BJ (cell line): Measurements from ENCODE around the gene RNU6-1. TPM values are rescaled to one million over a fixed set of nuclear protein-coding genes. Genes with fewer than 3 reads are reported as not detected.

Source experiments
- CTCF ChIA-PET: fragments of 350-600 bp; formaldehyde crosslinking; extraction: SDS; loops from one replicate; lab custom pipeline; 2021; ENCODE audit warnings: antibody characterized with exemption, inconsistent platforms; lab: Yijun Ruan, JAX
- POLR2A ChIA-PET: fragments of 300-600 bp; sonication (Branson Sonifier 250); formaldehyde crosslinking; extraction: SDS; loops from one replicate; lab custom pipeline; 2021; ENCODE audit warnings: antibody characterized with exemption; lab: Charles Lee
- DNase-seq: peaks from one replicate; pipeline ENCODE4 v3.0.0-alpha.2; 2011; ENCODE audit warnings: low read depth
- H3K27me3 ChIP-seq: 2 replicates; pipeline ENCODE4 v1.6.0; 2011; ENCODE audit warnings: low read length; ENCODE audit not compliant: control insufficient read depth, insufficient read depth
- H3K36me3 ChIP-seq: 2 replicates; pipeline ENCODE4 v1.5.1; 2011; ENCODE audit warnings: low read length; ENCODE audit not compliant: control insufficient read depth, insufficient read depth
- H3K4me3 ChIP-seq: 2 replicates; pipeline ENCODE4 v1.5.1; 2011; ENCODE audit warnings: low read depth, mild to moderate bottlenecking, control low read depth, low read length
- CTCF ChIP-seq: IDR thresholded peaks from 2 replicates; pipeline ENCODE4 v1.5.1; 2011; ENCODE audit warnings: low read depth, mild to moderate bottlenecking, control low read depth, inconsistent platforms, low read length, moderate library complexity; ENCODE audit not compliant: insufficient read depth
- polyA plus RNA-seq: library from polyadenylated mRNA; depleted of rRNA; stranded (reverse); fragments of >200 nt; gene quantifications from 2 replicates; pipeline ENCODE4 v1.2.3, GENCODE V29; 2011; rRNA removed
- small RNA-seq: library from RNA; depleted of rRNA; stranded (forward); fragments of <200 nt; gene quantifications from one replicate; pipeline ENCODE3, GENCODE V24; 2012; ENCODE audit warnings: low replicate concordance, low read depth; ENCODE audit not compliant: insufficient read length

The RNU6-1 gene
- polyA plus RNA-seq, 1 experiment = not detected

GRCh38 chr15:67790610-67791319, 49.1 kb downstream of the RNU6-1 start:
- TF ChIP-seq CTCF = no peak

More at GRCh38 chr15:67790610-67791319, 49.1 kb downstream of the RNU6-1 start:
- POLR2A ChIA-PET = no interaction called here
- no peak for DNase-seq
- Histone ChIP-seq H3K27me3 (no peaks in the 10 kb centered on the region), H3K4me3 (no peak overlapping the region), H3K36me3 (no peaks in the 10 kb centered on the region)
- CTCF ChIA-PET = no interaction called here

Small RNA genes within 50 kb of the gene (small RNA-seq; reads per million reads assigned to genes)
- gene RNU6-1 = 0.63 reads per million

Other genes with a start within 250 kb of the RNU6-1 start
- 0.02 TPM in 1 of 2 replicates, not detected in the other for gene SKOR1, start 14.5 kb downstream of the RNU6-1 start, polyA plus RNA-seq
- gene PIAS1, start 214.3 kb upstream of the RNU6-1 start, polyA plus RNA-seq = 37.4 and 42.3 TPM in 2 replicates